PFSK-1 (cell line): ENCODE measurements around the gene HDAC7.

ENCODE experiments used
- FOXP2 ChIP-seq: optimal IDR thresholded peaks from 2 replicates; pipeline ENCODE3; 2011; ENCODE audit warnings: borderline replicate concordance, control low read depth, inconsistent platforms; ENCODE audit not compliant: insufficient read depth; ENCODE audit errors: extremely low read length, extremely low read depth
- POLR2AphosphoS5 ChIP-seq: IDR thresholded peaks from 2 replicates; pipeline ENCODE4 v1.6.1; 2012; ENCODE audit warnings: low read depth, mild to moderate bottlenecking, control low read depth, low read length, moderate library complexity
- REST ChIP-seq, 2 experiments: IDR thresholded peaks; 2 replicates each; pipeline versions ENCODE4 v1.6.1 to v1.8.0; 2011 to 2012; ENCODE audit warnings: low read depth in 2 of 2, low read length in 2 of 2, control low read depth in 1 of 2, inconsistent platforms in 1 of 2, mild to moderate bottlenecking in 1 of 2, moderate library complexity in 1 of 2; ENCODE audit not compliant: insufficient read depth in 1 of 2
- SIN3A ChIP-seq: IDR thresholded peaks from 2 replicates; pipeline ENCODE4 v1.6.1; 2012; ENCODE audit warnings: mild to moderate bottlenecking, low read length, moderate library complexity, borderline replicate concordance; ENCODE audit not compliant: insufficient read depth
- TAF1 ChIP-seq: IDR thresholded peaks from 2 replicates; pipeline ENCODE4 v1.6.1; 2012; ENCODE audit warnings: low read length, control low read depth, borderline replicate concordance; ENCODE audit not compliant: insufficient read depth

The HDAC7 gene

GRCh38 chr12:47789141-47789540, 30.6 kb downstream of the HDAC7 start:
- no peak for TF ChIP-seq REST (IDR thresholded peaks at IDR 0.05; ENCODE audit: insufficient read depth in 1 of 2, low read depth in 2 of 2, low read length in 2 of 2)
- TF ChIP-seq SIN3A, result no peak
- TF ChIP-seq FOXP2, result no peak
- no peak for TF ChIP-seq POLR2AphosphoS5
- TF ChIP-seq TAF1, result no peak

DNA sequence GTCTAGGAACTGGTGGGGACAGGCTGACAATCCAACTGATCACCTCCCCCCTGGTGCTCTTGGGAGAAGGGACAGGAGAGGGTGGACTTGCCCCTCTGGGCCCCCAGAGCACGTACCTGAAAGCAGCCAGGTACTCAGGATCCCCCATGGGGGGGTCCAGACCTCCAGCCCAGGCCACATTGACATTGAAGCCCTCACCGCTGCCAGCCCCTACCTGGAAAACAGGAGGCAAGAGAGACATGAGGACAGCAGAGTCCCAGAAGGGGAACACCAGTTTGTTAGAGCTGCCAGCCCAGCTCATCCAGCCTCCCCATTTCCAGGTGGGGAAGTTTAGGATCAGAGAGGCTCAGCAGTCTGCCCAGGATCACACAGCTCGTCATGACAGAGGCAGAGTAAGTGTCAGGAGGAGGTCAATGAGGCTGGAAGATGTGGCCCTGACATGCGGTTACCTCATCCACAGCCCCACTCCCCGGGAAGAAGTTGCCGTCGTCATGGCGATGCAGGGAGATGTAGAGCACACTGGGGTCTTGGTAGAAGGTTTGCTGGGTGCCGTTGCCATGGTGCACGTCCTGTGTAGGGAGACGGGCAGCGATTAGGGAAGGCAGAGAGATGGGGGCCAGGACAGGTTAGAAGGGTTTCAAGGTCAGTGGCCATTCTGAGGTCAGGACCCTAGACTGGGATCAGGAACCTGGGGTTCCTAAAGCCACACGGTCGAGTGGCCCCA, 31.9 kb downstream of the HDAC7 start:
- TF ChIP-seq TAF1 (no peak), POLR2AphosphoS5 (no peak), REST (IDR thresholded peaks at IDR 0.05; ENCODE audit: insufficient read depth in 1 of 2, low read depth in 2 of 2, low read length in 2 of 2) (no peak), FOXP2 (no peak), SIN3A (no peak)

- no peak for TF ChIP-seq REST (IDR thresholded peaks at IDR 0.05; ENCODE audit: insufficient read depth in 1 of 2, low read depth in 2 of 2, low read length in 2 of 2)
- no peak for TF ChIP-seq SIN3A
- no peak for TF ChIP-seq FOXP2
- TF ChIP-seq POLR2AphosphoS5, result no peak
- TF ChIP-seq TAF1, result no peak
These were observed 32.9 kb downstream of the HDAC7 start for GRCh38 chr12:47786662-47787280.

DNA sequence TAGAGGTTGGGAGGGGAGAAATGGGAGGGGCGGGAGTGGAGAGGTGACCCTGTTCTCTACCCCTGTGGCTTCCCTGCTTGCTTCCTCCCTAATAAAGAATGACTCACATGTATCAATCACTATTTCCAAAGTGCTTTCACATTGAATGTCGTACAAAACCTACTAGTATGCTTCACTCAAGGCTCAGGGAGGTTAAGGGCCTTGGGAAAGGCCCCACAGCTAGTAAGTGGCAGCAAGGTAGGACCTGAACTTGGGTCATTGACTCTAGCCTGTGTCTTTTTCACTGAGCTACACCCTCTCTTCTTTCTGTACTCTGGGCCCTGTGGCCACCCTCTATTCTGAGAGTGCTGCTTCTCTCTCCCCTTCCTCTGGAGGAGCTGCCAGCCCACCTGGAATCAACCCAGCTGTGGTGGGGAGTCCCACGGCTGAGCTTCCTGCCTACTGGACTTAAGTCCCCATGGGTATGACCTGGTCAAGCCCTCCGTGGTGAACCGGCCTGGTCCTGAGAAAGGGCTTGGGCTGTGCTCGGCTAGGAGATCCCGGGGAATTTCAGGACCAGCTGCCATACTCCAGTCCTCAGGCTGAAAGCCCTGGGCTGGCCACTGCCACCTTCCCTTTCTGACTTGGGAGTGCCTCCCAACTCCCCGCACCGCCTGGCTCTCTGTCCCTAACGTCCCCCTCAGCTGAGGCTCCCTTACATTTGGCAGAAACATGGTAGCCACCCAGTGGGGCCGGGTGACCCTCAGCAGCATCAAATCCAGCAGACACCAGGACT, 33.6 kb downstream of the HDAC7 start:
- TF ChIP-seq POLR2AphosphoS5, result no peak
- TF ChIP-seq FOXP2, result no peak
- TF ChIP-seq REST (IDR thresholded peaks at IDR 0.05; ENCODE audit: insufficient read depth in 1 of 2, low read depth in 2 of 2, low read length in 2 of 2), result no peak
- no peak for TF ChIP-seq SIN3A
- no peak for TF ChIP-seq TAF1
